GM19099 (cell line): Measurements from ENCODE around the gene DNAJC21.

ENCODE experiments used
- POLR2A ChIP-seq: IDR thresholded peaks from 3 replicates; pipeline ENCODE4 v1.6.1; 2011; ENCODE audit warnings: low read depth; ENCODE audit not compliant: insufficient read length; ENCODE audit errors: extremely low read depth

Gene DNAJC21

DNA sequence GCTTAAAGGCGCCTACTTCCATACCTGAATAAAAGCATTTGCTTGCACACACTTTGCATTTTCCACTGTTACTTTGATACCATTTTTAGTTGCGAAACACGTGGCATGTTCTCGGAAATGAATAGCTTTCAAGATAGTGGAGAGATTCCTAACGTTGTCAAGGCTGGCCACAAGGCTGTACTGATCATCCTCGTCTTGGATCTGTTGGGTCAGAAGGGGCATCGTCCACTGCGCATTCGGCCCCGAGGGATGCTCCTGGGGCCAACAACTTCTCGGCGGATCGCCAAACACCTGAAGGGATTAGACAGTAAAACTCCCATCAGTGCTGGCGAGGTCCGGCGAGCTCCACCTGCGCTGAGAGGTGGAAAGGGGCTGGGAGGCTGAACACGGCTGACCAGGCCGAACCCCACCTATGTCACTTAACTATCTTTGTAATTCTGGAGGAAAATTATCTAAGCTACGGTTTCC is 14.7 kb upstream of the DNAJC21 start:
- TF ChIP-seq POLR2A = no peak

- TF ChIP-seq POLR2A = peak; percentile 87
These were observed 14.1 kb upstream of the DNAJC21 start, which contains the start of the genes BRIX1 and RAD1 for GRCh38 chr5:34915139-34915855. Gene BRIX1, plus strand, starts transcription at chr5:34915711. Its CDS starts 28 bp downstream, at chr5:34915739. Gene RAD1, minus strand, starts transcription at chr5:34915504. Its CDS starts 612 bp downstream, at chr5:34914892.

- no peak for TF ChIP-seq POLR2A
These were observed 13.5 kb upstream of the DNAJC21 start for GRCh38 chr5:34915856-34916192.

DNA sequence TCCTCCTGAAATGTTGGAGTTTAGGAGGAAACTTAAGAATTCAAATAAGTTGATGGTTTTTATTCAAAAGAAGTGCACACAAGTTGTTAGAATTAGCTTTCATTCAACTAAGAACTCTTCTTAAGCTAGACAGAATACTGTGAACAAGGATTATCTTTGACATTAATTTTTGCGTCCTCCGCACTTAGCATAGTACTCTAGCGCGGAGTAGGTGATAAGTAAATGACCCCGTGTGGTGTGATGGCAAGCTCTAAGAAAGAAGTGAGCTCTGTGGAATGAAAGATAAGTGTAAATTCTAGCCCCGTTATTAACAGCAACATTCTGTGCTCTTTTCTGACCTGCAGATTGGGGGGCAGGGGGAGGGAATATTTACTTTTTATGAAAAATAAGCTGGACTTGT is 12.8 kb upstream of the DNAJC21 start:
- TF ChIP-seq POLR2A = no peak

DNA sequence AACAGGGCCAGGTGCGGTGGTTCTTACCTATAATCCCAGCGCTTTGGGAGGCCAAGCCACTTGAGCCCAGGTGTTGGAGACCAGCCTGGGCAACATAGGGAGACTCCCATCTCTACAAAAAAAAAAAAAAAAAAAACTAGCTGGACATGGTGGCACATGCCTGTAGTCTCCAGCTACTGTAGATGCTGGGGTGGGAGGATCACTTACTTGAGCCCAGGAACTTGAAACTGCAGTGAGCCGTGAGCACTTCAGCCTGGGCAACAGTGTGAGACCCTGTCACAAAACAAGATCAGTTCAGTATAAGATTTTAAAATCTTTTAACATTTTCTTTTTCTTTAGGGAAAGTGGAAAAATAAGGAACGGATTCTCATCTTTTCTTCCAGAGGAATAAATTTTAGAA is 11.3 kb upstream of the DNAJC21 start:
- TF ChIP-seq POLR2A = no peak

DNA sequence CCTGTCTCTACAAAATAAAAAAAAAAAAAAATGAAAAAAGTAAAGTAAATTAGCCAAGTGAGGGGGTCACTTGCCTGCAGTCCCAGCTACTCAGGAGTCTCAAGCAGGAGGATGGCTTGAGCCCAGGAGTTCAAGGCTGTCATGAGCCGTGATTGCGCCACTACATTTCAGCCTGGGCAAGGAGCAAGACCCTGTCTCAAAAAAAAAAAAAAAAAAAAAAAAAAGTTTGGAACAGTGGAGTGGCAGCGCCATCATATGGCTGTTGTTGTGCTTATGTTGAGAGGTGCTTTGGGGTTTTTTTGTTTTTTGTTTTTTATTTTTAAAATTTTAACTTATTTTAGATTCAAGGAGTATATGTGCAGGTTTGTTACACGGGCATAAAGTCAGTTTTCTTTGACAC is 10.3 kb upstream of the DNAJC21 start:
- no peak for TF ChIP-seq POLR2A

- no peak for TF ChIP-seq POLR2A
These were observed 5.5 kb upstream of the DNAJC21 start for GRCh38 chr5:34923694-34924461.

DNA sequence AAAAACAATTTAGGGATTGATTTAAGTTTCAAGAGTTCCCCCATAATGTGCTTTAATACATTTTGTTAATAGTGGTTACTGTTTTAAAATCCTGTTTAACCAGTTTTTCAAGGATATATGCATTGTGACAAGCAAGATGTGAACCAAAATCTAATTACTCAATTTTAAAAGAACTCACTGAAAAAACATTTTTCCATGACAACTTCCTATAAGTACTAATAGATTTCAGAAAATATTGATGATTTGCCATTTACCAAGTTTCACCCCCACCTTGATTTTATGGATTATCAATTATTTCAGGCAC is 4.9 kb upstream of the DNAJC21 start:
- no peak for TF ChIP-seq POLR2A

- TF ChIP-seq POLR2A = no peak
These were observed 3.0 kb upstream of the DNAJC21 start for GRCh38 chr5:34926318-34926888.

GRCh38 chr5:34927785-34928184 is 1.6 kb upstream of the DNAJC21 start:
- TF ChIP-seq POLR2A = no peak

- no peak for TF ChIP-seq POLR2A
These were observed 1.1 kb upstream of the DNAJC21 start for GRCh38 chr5:34928267-34928666.

GRCh38 chr5:34929720-34930461 is 532 bp downstream of the DNAJC21 start:
- peak; percentile 64 for TF ChIP-seq POLR2A

- TF ChIP-seq POLR2A = no peak
These were observed 1.1 kb downstream of the DNAJC21 start for GRCh38 chr5:34930462-34930844.

- TF ChIP-seq POLR2A = no peak
These were observed 1.5 kb downstream of the DNAJC21 start for GRCh38 chr5:34930870-34931269.

GRCh38 chr5:34932947-34933346 is 3.6 kb downstream of the DNAJC21 start:
- no peak for TF ChIP-seq POLR2A
